DND-41 (cell line): Measurements from ENCODE around the gene MYBBP1A.

Experiments
- ATAC-seq: fragments of 200-7000 bp; cut with Tn5 transposase; 3 replicates; pipeline ENCODE4 v1.9.1; 2021; ENCODE audit warnings: low read depth; ENCODE audit not compliant: insufficient read depth
- DNase-seq: peaks from one replicate; pipeline ENCODE4 v3.0.0-alpha.2; 2020
- H2AFZ ChIP-seq: 2 replicates; pipeline ENCODE4 v1.6.0; 2012; ENCODE audit warnings: low read depth, low read length
- H3K27ac ChIP-seq: 2 replicates; pipeline ENCODE4 v1.5.1; 2012; ENCODE audit warnings: low read length, inconsistent platforms
- H3K27me3 ChIP-seq: fragments of 200-600 bp; sonication (generic); 2 replicates; pipeline ENCODE4 v1.6.0; 2012; ENCODE audit warnings: low read length, mild to moderate bottlenecking, inconsistent platforms; ENCODE audit not compliant: insufficient read depth, poor library complexity
- H3K36me3 ChIP-seq: 2 replicates; pipeline ENCODE4 v1.5.1; 2012; ENCODE audit warnings: low read length, inconsistent platforms; ENCODE audit not compliant: insufficient read depth
- H3K4me1 ChIP-seq: 2 replicates; pipeline ENCODE4 v1.5.1; 2012; ENCODE audit warnings: mild to moderate bottlenecking, low read length; ENCODE audit not compliant: insufficient read depth
- H3K4me2 ChIP-seq: 2 replicates; pipeline ENCODE4 v1.6.0; 2012; ENCODE audit warnings: mild to moderate bottlenecking, moderate library complexity, low read length, inconsistent platforms; ENCODE audit not compliant: insufficient read depth
- H3K4me3 ChIP-seq, 2 experiments: fragments of 200-600 bp in 1 of 2; shearing (Covaris generic) in 1 of 2; 2 replicates each; pipeline ENCODE4 v1.5.1; 2012 to 2016; ENCODE audit warnings: inconsistent platforms in 2 of 2, low read length in 2 of 2, mild to moderate bottlenecking in 2 of 2, low read depth in 1 of 2, moderate library complexity in 1 of 2
- H3K79me2 ChIP-seq: 2 replicates; pipeline ENCODE4 v1.6.0; 2012; ENCODE audit warnings: low read length, inconsistent platforms; ENCODE audit not compliant: insufficient read depth
- H3K9ac ChIP-seq: 2 replicates; pipeline ENCODE4 v1.6.0; 2012; ENCODE audit warnings: low read depth, mild to moderate bottlenecking, inconsistent platforms, low read length, moderate library complexity
- H3K9me3 ChIP-seq: 2 replicates; pipeline ENCODE4 v1.5.1; 2012; ENCODE audit warnings: low read length, moderate library complexity, mild to moderate bottlenecking, inconsistent platforms; ENCODE audit not compliant: insufficient read depth, severe bottlenecking
- H4K20me1 ChIP-seq: 2 replicates; pipeline ENCODE4 v1.6.0; 2012; ENCODE audit warnings: low read length; ENCODE audit not compliant: insufficient read depth
- EZH2 ChIP-seq: IDR thresholded peaks from 3 replicates; pipeline ENCODE4 v1.6.1; 2012; ENCODE audit warnings: borderline replicate concordance, low read depth, mild to moderate bottlenecking, moderate library complexity, low read length, inconsistent platforms; ENCODE audit not compliant: severe bottlenecking
- TF ChIP-seq, protein P1 (sequence below): IDR thresholded peaks from 2 replicates; pipeline ENCODE4 v1.5.1; 2012; ENCODE audit warnings: borderline replicate concordance, low read length, moderate library complexity, mild to moderate bottlenecking; ENCODE audit not compliant: poor library complexity, severe bottlenecking; ENCODE audit errors: extremely low read depth

MYBBP1A gene

GRCh38 chr17:4502466-4503154, 52.6 kb downstream of the MYBBP1A start:
- Histone ChIP-seq H4K20me1 (peaks cover 43% of the 10 kb centered on the region), H3K9me3 (no peaks in the 10 kb centered on the region), H3K27me3 (peaks cover 28% of the 10 kb centered on the region), H3K4me3 (no peak overlapping the region), H2AFZ (no peak overlapping the region), H3K79me2 (no peaks in the 10 kb centered on the region), H3K4me2 (no peak overlapping the region), H3K9ac (no peak overlapping the region), H3K4me1 (peaks cover 27% of the 10 kb centered on the region), H3K36me3 (no peaks in the 10 kb centered on the region), H3K27ac (no peak overlapping the region)
- DNase-seq, result no peak
- ATAC-seq, result no peak
- TF ChIP-seq EZH2, result no peak
- TF ChIP-seq, protein P1, sequence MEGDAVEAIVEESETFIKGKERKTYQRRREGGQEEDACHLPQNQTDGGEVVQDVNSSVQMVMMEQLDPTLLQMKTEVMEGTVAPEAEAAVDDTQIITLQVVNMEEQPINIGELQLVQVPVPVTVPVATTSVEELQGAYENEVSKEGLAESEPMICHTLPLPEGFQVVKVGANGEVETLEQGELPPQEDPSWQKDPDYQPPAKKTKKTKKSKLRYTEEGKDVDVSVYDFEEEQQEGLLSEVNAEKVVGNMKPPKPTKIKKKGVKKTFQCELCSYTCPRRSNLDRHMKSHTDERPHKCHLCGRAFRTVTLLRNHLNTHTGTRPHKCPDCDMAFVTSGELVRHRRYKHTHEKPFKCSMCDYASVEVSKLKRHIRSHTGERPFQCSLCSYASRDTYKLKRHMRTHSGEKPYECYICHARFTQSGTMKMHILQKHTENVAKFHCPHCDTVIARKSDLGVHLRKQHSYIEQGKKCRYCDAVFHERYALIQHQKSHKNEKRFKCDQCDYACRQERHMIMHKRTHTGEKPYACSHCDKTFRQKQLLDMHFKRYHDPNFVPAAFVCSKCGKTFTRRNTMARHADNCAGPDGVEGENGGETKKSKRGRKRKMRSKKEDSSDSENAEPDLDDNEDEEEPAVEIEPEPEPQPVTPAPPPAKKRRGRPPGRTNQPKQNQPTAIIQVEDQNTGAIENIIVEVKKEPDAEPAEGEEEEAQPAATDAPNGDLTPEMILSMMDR, result no peak

GRCh38 chr17:4501295-4501949, 53.8 kb downstream of the MYBBP1A start:
- no peak for DNase-seq
- no peak overlapping the region for H3K4me2 ChIP-seq

GRCh38 chr17:4500191-4500571, 55.0 kb downstream of the MYBBP1A start:
- TF ChIP-seq, protein P1, result no peak
- no peak for TF ChIP-seq EZH2

More at GRCh38 chr17:4501295-4501949, 53.8 kb downstream of the MYBBP1A start:
- Histone ChIP-seq H4K20me1 (peaks cover 49% of the 10 kb centered on the region), H3K4me3 (no peak overlapping the region), H2AFZ (no peak overlapping the region), H3K9ac (no peak overlapping the region), H3K36me3 (no peaks in the 10 kb centered on the region), H3K27me3 (peaks cover 28% of the 10 kb centered on the region), H3K9me3 (no peaks in the 10 kb centered on the region), H3K79me2 (no peaks in the 10 kb centered on the region), H3K27ac (no peak overlapping the region), H3K4me1 (peaks cover 27% of the 10 kb centered on the region)
- TF ChIP-seq, protein P1, result no peak
- TF ChIP-seq EZH2, result no peak
- no peak for ATAC-seq

More at GRCh38 chr17:4500191-4500571, 55.0 kb downstream of the MYBBP1A start:
- Histone ChIP-seq H3K9me3 (no peaks in the 10 kb centered on the region), H3K27me3 (peaks cover 28% of the 10 kb centered on the region), H3K9ac (peak overlapping the region; percentile 42; the same call in 1 of the 2 replicates), H3K36me3 (no peaks in the 10 kb centered on the region), H3K4me1 (peaks cover 27% of the 10 kb centered on the region), H3K4me2 (peak overlapping the region; percentile 92), H3K27ac (no peak overlapping the region), H3K4me3 (peak overlapping the region in 1 of 2 experiments; percentile 54; a peak in 2 of 4 replicates), H3K79me2 (no peaks in the 10 kb centered on the region), H2AFZ (no peak overlapping the region), H4K20me1 (peaks cover 43% of the 10 kb centered on the region)
- DNase-seq (no peak), ATAC-seq (no peak)
